ENCODE measurements around the gene DCUN1D3.
A peak's percentile ranks its signal among the peaks of the same experiment; 100 is the strongest.
"Not testable (repeated sequence)": the region's sequence is repeated elsewhere in the genome, so short reads cannot be mapped to it uniquely, and the experiment has no call there.

Gene DCUN1D3

DNA sequence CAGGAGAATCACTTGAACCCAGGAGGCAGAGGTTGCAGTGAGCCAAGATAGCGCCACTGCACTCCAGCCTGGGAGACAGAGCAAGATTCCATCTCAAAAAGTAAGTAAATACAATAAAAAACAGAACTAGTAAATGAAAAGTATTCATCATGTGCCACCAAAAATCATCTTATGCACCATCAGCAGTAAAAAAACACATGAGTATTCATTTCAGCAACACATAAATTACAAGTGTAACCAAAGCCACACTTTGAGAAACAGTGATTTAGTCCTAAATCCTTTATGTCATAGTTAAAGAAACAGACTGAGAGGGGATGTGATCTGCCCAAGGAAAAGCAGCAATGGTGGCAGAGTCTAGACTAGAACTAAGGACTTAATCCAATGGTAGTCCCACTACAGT, 13.0 kb downstream of the DCUN1D3 start:
- no peak for DNase-seq (ENCODE audit: low read depth)

DNA sequence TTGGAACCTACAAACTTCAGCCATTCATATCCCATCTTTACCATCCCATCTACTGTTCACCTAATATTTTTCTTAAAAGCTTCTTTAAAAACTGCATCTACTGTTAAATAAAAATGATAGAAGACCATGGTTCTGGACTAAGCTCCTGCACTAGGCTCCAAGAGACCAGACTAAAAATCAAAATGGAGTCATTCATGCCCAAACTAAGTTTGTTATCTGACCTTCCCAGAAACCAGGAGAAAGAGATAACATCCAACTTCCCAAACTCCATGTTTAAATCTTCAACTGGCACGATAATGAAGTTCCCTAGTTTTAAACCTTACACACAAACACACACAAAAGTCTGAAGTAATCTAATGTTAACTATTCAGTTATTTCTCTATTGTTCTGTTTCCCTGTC, 13.8 kb downstream of the DCUN1D3 start:
- DNase-seq (ENCODE audit: low read depth), result no peak

DNA sequence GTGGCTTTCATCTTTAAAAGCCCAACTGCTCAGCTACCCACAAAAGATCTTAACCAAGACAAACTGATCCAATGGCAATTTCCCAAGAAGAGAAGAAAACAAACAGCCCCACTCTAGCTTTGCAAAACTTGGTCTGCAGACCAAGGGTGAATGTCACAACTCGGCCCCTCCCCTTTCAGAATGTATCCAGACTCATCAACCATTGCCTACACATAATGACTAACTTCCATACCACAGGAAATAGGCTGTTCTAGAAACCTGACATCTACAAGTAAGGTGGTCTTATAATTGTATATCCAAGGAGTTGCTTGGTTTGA, 16.0 kb downstream of the DCUN1D3 start:
- DNase-seq (ENCODE audit: low read depth), result peak; percentile 64

DNA sequence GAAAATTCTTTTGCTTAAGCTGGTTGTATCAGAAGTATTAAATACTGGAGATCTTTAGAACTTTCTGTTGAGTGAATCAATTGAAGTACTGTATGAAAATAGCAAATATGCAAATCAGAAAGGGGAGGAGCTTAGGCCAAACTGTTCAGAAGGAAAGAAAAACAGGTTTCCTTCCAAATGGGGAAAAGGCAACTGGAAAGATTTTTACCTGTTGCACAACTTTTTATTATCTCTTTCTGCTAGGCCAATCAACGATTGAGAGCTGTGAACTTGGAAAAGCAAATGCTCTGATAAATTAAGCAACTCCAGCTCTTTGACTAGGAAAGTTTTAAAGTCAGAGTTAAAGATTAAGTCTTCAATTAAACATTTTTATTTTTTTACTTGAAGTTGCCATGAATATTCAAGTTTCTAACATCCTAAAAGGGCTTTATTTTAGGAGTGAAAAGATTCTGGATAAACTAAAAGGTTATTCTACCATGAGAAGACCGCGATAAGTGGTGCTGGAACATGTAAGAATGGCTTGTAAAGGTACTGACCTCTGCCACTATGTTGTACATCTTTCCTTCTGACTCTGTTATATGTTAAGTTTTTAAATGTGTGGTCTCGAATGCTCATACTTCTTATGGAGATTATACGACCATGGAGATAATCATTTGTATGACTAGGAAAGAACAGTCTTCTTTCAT, 16.5 kb downstream of the DCUN1D3 start:
- DNase-seq (ENCODE audit: low read depth), result no peak

DNA sequence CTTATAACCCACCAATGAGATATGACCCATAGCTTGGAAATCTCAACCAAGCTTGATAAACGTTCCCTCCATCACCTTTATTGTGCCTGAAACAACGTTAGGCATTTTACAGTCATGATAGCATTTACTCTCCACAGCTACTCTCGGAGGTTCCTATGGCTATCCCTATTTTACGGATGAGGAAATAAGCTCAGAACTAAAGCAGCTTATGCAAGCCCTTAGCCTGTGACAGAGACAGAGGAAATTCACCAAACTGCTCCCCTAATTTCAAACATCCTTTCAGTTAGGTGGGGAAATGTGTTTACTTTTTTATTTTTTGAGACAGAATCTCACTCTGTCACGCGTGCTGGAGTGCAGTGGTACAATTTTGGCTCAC, 18.7 kb downstream of the DCUN1D3 start:
- DNase-seq (ENCODE audit: low read depth), result no peak

DNA sequence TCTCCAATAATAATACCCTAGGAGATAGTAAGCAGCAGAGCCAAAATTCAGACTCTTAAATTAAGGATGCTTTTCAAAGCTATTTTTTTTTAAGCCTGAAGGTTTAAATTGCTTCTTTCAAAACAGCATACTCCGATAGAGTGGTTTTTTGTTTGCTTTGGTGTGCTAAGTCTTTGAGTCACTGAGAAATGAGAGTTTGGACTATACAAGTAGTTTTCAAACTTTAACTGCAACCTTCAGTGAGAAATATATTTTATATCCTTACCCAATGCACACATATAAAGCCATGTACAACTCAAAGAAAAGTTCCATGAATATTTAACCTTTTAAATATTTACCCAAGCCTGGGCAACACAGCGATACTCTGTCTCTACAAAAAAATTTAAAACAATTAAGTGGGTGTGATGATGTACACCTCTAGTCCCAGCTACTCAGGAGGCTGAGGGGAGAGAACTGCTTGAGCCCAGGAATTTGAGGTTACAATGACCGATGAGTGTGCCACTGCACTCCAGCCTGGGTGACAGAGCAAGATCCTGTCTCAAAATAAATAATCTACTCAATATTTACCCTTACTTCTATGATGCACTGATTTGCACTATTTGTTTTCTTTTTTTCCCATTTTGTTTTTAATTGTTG, 19.2 kb downstream of the DCUN1D3 start:
- DNase-seq (ENCODE audit: low read depth), result no peak

DNA sequence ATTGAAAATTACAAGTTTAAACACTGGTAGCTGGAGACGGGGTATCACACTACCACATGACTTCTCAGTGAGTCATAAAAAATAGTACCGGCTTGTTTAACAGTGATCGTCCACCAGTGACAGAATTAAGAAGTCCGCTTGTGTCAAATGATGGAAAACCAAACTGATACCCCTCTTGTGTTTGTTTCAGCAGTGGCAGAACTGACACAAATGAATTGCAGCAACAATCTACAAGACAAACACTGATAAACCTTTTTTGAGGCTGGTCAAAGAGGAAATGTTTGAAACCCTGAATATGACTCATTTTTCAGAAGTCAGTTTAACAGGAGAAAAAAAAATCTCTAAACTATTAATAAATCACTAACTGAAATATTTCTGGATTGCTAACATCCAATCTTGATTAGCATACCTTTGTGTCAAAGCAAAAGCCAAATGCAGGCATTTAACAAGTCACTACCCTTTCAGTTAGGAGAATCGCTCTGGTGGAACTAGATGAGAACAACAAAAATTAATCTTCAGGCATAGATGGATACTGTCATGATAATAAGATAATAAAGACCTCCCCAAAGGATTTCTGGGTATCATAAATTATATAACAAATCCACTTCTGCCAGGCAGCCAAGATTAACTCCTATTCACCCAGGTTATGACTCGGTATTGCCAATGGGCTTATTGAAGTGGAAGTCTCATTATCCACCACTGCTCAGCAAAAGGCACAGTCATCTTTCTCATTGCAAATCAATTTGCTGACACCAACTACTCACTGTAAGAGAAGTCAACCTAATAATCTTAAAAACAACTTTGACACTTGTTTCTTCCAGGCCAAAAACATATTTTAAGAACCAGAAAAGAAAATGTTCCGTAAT, 20.8 kb downstream of the DCUN1D3 start:
- DNase-seq (ENCODE audit: low read depth), result no peak

DNA sequence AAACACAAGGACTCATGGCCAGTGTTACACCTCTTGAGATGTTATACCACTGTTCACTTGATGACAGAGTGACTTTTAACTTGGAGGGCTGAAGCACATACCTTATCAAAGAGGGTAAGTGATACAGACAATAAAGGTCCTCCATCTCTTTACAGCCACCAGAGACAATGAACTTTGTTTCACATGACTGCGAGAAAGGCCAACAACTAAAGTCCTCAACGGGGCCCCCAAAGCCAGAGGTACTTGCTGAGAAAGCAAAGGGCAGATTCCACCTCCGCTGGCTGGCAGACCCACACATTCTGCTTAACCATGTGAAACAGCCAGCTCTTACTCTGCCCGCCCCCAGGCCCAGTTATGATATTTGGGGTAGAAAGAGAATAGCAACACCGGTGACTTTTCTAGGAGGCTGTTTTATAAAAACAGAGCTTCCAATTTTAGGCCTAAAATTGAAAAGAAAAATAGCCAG, 21.4 kb downstream of the DCUN1D3 start:
- no peak for DNase-seq (ENCODE audit: low read depth)

DNA sequence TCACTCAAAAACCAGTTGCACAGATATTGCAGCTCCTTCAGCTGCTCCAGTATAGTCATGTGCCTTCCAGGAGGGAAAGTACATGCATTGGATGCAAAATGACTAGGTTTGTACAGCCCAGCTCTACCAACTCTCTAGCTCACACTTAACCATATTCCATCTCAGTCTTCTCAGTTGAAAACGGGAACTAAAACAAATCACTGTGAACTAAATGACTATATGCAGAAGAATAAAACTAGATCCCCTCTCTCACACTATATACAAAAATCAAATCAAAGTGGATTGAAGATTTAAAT, 24.9 kb downstream of the DCUN1D3 start:
- DNase-seq (ENCODE audit: low read depth), result no peak

DNA sequence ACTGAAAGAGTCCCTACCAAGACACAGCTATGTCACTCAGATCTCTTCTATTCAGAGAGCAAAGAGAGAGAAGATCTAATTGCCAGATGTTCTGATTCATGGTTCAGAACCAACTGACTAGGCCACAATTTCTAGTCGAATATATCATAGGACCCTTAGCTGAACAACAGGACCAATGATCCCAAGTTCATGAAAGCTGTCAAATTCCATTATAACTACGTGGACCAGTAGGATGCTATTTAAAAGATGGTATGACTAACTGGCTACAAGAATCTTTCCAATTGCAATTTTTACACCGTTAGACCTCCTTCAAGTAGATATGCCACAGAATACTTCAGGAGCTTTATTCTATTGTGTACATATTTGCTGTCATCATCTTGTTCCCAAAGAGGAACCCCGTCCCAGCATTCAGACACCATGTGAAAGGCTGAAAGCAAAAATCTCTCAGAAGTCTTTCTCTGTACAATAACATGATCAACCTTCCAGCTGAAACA, 26.0 kb downstream of the DCUN1D3 start:
- DNase-seq (ENCODE audit: low read depth), result no peak

DNA sequence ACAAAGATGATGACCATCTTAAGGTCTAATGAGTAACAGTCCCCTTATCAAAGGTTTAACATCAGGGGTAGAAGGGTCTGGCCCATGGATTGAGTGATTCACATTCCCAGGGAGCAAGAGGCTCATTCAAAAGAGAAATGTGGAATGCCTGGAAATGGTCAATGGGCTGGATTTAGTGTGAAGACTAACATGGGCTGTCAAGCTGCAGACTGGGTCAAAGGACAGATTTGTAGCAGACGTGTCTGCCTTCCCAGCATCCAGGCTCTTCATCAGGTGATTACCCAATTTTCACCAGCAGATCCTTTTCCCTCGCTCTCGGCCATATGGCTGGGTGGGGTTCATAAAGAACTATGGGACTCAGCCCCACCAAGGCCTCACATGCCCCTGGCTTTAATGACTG, 26.8 kb downstream of the DCUN1D3 start:
- no peak for DNase-seq (ENCODE audit: low read depth)

DNA sequence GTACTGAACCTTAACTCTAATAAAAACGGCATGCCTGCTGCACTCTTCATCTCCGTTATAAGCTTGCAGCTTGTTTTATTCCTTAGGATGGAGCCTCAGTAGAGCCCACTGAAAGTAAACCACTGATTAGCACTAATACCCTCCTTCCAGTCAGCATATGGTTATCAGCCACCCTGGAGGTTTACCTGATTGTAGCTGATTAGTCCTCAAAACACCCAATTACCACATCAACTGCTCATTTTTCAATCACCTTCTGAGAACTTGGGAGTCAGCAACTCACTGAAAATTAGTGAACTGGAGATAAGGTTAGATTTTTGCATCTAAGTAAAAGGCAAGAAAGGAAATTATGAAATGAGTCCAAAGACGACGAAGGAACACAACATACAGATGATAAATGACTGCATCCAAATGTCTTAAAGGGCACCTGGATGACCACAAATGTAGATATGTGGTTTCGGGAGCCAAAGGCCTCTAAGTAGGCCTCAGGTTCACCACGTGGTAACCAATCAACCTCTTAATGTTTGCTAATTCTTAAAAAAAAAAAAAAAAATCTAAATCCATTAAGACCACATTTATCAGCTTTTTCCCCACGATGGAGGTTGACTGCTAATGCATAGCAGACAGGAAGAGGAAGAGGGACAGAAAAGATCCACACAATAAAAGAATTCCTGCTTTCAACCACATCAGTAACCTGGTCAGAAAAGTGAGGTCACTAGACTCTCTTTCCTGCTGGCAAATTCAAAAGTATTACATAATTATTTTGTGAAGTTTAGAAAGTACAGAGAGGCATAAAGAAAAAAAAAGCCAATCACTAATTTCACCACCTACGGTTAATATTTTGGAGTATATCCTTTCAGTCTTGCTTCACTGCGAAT, 28.0 kb downstream of the DCUN1D3 start:
- DNase-seq (ENCODE audit: low read depth), result no peak

DNA sequence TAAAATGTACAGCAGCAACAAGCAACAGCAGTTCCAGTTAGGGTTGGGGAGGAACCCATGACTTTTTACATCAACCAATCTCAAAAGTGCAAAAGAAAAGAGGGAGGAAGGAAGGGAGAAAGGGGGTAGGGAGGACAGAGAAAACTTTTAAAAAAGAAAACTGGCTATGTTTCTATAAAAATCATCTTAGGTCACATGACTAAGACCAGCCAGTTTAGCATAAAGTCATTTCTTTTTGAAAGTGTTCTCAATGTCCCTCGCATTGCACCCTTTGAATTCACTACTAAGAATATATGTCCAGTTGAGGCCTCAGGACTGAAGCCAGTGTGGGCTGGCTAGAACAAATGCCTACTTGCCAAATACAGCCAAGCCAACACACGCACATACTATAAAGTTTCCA, 28.9 kb downstream of the DCUN1D3 start:
- no peak for DNase-seq (ENCODE audit: low read depth)

DNA sequence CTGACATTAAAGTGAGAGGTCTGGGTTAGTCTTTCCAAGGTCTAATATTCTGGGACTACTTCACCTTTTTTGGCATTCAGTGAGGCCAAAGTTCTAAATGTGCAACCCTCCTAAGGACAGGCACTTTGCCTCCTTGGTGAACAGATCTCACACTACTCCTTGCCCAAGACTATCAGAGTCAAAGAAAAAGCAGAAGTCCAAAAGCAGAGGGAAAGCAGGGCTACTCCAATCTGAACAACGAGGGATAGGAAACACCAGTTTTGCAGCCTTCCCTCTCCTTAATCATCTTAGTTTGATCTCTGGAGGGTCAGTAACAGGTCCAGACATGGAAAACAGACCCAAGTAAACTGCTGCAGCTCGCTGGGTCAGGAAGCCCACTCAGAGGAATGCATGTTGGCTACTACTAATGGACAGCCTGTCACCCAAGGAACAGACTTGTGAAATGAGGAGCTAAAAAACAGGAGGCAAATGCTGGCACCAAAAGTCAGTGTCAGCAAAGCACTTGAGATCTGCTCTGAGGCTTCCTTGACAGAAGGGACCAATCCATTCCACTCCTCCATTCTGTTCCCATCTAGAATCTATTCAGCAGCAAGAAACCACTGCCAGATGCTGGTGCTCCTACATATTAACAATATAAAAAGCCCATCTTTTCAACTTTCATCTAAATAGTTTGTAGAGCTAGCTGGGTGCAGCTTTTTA, 29.9 kb downstream of the DCUN1D3 start:
- no peak for DNase-seq (ENCODE audit: low read depth)

DNA sequence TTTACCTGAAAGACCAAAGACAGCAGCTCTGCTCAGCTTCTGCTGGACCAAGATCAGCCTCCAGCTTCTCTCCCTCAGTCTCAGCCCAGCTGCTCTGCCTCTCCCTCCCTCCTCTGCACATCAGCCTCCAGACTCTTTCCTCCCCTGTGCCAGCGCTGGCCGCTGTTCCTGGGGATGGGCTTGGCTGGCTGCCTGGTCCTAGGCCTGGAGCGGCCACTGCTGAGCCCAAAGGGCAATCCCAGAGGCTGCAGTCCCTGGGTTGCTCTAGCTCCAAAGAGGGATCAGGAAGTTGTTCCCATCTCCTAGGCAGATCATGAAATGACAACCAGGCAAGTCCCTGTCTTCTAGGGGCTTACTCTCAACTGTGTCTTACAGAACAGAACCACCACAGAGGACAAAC, 31.3 kb downstream of the DCUN1D3 start:
- peak; percentile 51 for DNase-seq (ENCODE audit: low read depth)

DNA sequence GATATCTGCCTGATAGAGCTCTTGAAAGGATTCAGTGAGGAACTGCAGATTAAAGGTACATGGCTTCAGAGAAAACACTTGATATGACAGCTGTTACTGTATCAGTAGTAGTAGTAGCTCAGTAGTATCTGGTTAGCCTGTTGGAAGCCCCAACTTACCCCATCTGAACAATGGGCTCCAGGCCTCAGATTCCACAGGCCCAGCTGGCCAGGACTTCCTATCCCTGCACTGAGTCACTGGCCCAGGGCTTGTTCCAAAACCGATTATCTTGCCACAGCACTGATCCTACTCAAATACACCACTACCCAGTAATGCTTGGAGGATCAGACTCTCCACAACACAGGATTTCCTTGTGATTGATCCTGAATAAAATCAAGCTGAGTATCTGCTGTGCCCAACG, 32.6 kb downstream of the DCUN1D3 start:
- peak; percentile 52 for DNase-seq (ENCODE audit: low read depth)

DNA sequence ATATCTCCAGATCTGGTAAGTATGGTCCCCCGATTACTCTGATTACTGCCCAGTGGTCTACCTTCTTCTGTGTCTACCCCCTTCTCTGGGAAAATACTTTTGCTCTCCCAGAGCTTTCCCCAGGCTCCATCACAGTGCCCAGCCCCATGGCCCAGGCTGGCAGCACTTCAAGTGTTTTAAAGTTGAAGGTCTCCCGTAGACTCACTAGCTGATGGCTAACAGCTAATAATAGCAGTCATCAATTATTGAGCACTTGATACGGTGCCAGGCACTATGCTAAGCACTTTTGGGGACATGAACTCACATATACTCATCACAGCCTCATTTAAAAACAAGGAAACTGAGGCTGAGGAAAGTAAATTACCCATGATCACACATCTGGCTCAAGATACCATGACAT, 33.4 kb downstream of the DCUN1D3 start:
- no peak for DNase-seq (ENCODE audit: low read depth)

DNA sequence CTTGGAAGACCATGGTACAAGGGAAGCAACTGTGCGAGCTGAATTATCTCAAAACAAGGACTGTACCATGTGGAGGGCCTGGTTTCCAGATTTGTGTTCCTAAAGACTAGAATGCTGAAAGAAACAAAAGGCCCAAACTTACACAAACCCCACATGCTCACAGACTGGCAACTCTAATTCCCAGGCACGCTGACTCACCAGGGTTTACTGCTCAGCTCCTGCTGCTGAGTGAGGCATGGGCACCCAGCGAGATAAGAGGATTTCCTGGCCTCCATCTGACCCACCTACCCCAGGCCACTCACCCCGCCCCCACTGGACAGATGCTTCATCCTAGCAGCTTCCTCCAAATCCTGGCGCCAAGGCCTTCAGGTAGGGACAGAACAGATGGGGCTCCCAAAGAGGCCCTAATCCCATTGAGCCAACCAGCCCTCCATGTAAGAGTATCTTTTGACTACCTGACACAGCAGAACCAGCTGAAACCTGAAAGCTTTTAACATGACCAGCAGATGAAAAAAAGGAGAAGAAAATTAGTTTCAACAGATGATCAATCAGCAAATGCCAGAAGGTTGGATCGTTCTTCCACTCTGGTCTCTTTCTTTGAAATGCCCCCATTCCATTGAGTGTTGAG, 33.9 kb downstream of the DCUN1D3 start:
- peak; percentile 71 for DNase-seq (ENCODE audit: low read depth)

DNA sequence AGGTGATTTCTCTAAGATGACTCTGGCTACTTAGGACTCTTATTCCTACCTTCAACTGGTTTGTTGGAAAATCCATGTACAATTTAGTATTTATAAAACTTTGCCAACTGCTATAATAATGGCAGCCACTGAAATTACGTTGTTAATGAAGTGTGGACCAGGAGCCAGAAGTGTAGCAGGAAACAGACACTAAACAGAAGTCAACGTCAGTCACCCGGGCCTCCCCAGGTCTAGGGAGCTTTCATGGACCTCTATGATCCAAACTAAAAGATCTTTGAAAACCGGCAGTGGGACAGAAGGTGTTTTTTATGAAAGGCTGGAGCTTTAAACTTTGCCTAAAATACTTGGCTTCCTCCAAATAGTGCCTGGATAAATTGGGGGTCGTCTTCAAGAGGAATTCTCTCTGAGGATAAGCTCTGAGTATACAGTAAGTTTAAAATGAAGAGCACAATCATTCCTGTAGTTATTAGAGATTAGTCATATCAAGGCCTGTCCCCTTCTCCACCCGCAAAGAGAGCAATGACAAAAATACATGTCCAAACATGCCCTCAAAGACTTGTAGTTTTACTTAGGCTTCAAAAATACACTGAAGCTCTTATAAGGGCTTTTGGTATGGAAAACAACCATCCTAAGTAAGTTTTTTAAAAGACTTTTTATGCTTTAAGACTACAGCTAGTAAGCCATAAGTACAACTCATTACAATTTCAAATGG, 34.6 kb downstream of the DCUN1D3 start:
- no peak for DNase-seq (ENCODE audit: low read depth)

DNA sequence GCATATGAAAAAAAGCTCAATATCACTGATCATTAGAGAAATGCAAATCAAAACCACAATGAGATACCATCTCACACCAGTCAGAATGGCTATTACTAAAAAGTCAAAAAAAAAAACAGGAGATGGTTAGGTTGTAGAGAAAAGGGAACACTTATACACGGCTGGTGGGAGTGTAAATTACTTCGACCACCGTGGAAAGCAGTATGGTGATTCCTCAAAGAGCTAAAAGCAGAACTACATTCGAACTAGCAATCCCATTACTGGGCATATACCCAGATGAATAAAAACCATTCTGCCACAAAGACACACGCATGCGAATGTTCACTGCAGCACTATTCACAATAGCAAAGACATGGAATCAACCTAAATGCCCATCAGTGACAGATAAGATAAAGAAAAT, 35.8 kb downstream of the DCUN1D3 start:
- not testable (repeated sequence) for DNase-seq (ENCODE audit: low read depth)
